Measurements from ENCODE around the gene PRDM5. TPM values are rescaled to one million over a fixed set of nuclear protein-coding genes. Genes with fewer than 3 reads are reported as not detected.

The PRDM5 gene
- total and polyA plus RNA-seq, 2 donors from 2014 or later: 2.6 to 9.1 TPM

- Histone ChIP-seq H3K9ac (ENCODE audit: low read length in 3 of 3) (no peak overlapping the region), H3K4me3 (ENCODE audit: low read length in 3 of 3) (no peak overlapping the region), H3K27me3 (ENCODE audit: control insufficient read depth, insufficient read depth, low read length) (no peaks in the 10 kb centered on the region), H3K9me3 (ENCODE audit: control insufficient read depth in 2 of 3, insufficient read depth in 1 of 3, low read length in 3 of 3) (no peaks in the 10 kb centered on the region), H3K36me3 (ENCODE audit: control insufficient read depth in 2 of 3, insufficient read depth in 3 of 3, low read length in 3 of 3) (no peaks in the 10 kb centered on the region), H3K27ac (ENCODE audit: low read depth in 2 of 2, low read length in 2 of 2) (no peak overlapping the region), H3K4me1 (ENCODE audit: control insufficient read depth in 2 of 3, insufficient read depth in 2 of 3, low read depth in 1 of 3, low read length in 3 of 3) (no peaks in the 10 kb centered on the region)
- TF ChIP-seq CTCF (IDR thresholded peaks at IDR 0.05; ENCODE audit: borderline replicate concordance, extremely low read depth, insufficient read depth): no peak
- FAIRE-seq: no peak
- peak in 2 of 5 donors; percentile 33 to 49 for DNase-seq
- intact Hi-C loops (cut with DNase I): no loop called here
These were observed 83.1 kb downstream of the PRDM5 start for GRCh38 chr4:120839334-120839973.

- no peaks in the 10 kb centered on the region for H3K4me1 ChIP-seq (ENCODE audit: control insufficient read depth in 2 of 3, insufficient read depth in 2 of 3, low read depth in 1 of 3, low read length in 3 of 3)
- peaks cover 0 to 6% (median 0%) of the 10 kb centered on the region in 3 donors for H3K9me3 ChIP-seq (ENCODE audit: control insufficient read depth in 2 of 3, insufficient read depth in 1 of 3, low read length in 3 of 3)
- no peaks in the 10 kb centered on the region for H3K36me3 ChIP-seq (ENCODE audit: control insufficient read depth in 2 of 3, insufficient read depth in 3 of 3, low read length in 3 of 3)
- no peak overlapping the region for H3K27ac ChIP-seq (ENCODE audit: low read depth in 2 of 2, low read length in 2 of 2)
- no peak for FAIRE-seq
- TF ChIP-seq CTCF (IDR thresholded peaks at IDR 0.05; ENCODE audit: borderline replicate concordance, extremely low read depth, insufficient read depth): no peak
- no peak overlapping the region for H3K9ac ChIP-seq (ENCODE audit: low read length in 3 of 3)
- DNase-seq: peak in 1 of 5 donors; percentile 44
- intact Hi-C loops (cut with DNase I): no loop called here
- no peak overlapping the region for H3K4me3 ChIP-seq (ENCODE audit: low read length in 3 of 3)
- no peaks in the 10 kb centered on the region for H3K27me3 ChIP-seq (ENCODE audit: control insufficient read depth, insufficient read depth, low read length)
These were observed 83.7 kb downstream of the PRDM5 start for GRCh38 chr4:120838784-120839183.

GRCh38 chr4:120837656-120838055 lies 84.9 kb downstream of the PRDM5 start:
- H3K27me3 ChIP-seq (ENCODE audit: control insufficient read depth, insufficient read depth, low read length): no peaks in the 10 kb centered on the region
- FAIRE-seq (no peak), DNase-seq (no peak)
- no peak overlapping the region for H3K4me3 ChIP-seq (ENCODE audit: low read length in 3 of 3)
- peaks cover 0 to 6% (median 0%) of the 10 kb centered on the region in 3 donors for H3K9me3 ChIP-seq (ENCODE audit: control insufficient read depth in 2 of 3, insufficient read depth in 1 of 3, low read length in 3 of 3)
- intact Hi-C loops (cut with DNase I): no loop called here
- no peaks in the 10 kb centered on the region for H3K36me3 ChIP-seq (ENCODE audit: control insufficient read depth in 2 of 3, insufficient read depth in 3 of 3, low read length in 3 of 3)
- no peak for TF ChIP-seq CTCF (IDR thresholded peaks at IDR 0.05; ENCODE audit: borderline replicate concordance, extremely low read depth, insufficient read depth)
- H3K27ac ChIP-seq (ENCODE audit: low read depth in 2 of 2, low read length in 2 of 2): no peak overlapping the region
- H3K4me1 ChIP-seq (ENCODE audit: control insufficient read depth in 2 of 3, insufficient read depth in 2 of 3, low read depth in 1 of 3, low read length in 3 of 3): no peaks in the 10 kb centered on the region
- no peak overlapping the region for H3K9ac ChIP-seq (ENCODE audit: low read length in 3 of 3)

- no peak for DNase-seq
- peaks cover 0 to 6% (median 0%) of the 10 kb centered on the region in 3 donors for H3K9me3 ChIP-seq (ENCODE audit: control insufficient read depth in 2 of 3, insufficient read depth in 1 of 3, low read length in 3 of 3)
- intact Hi-C loops (cut with DNase I): no loop called here
- no peaks in the 10 kb centered on the region for H3K36me3 ChIP-seq (ENCODE audit: control insufficient read depth in 2 of 3, insufficient read depth in 3 of 3, low read length in 3 of 3)
- H3K4me1 ChIP-seq (ENCODE audit: control insufficient read depth in 2 of 3, insufficient read depth in 2 of 3, low read depth in 1 of 3, low read length in 3 of 3): no peaks in the 10 kb centered on the region
- TF ChIP-seq CTCF (IDR thresholded peaks at IDR 0.05; ENCODE audit: borderline replicate concordance, extremely low read depth, insufficient read depth): no peak
- no peak overlapping the region for H3K9ac ChIP-seq (ENCODE audit: low read length in 3 of 3)
- no peaks in the 10 kb centered on the region for H3K27me3 ChIP-seq (ENCODE audit: control insufficient read depth, insufficient read depth, low read length)
- no peak overlapping the region for H3K27ac ChIP-seq (ENCODE audit: low read depth in 2 of 2, low read length in 2 of 2)
- H3K4me3 ChIP-seq (ENCODE audit: low read length in 3 of 3): no peak overlapping the region
- no peak for FAIRE-seq
These were observed 87.2 kb downstream of the PRDM5 start for GRCh38 chr4:120835342-120835741.
